Heart left ventricle (tissue), 13 donors: ENCODE measurements around the gene TPPP.

Experiments used
- CTCF ChIP-seq, 12 donors: fragments of 200-600 bp; sonication (generic) in 4 of 12; IDR thresholded peaks; one replicate each; pipeline versions ENCODE4 v1.5.0 to v1.8.0; 2018 to 2022; ENCODE audit warnings: antibody characterized with exemption in 12 of 12, mild to moderate bottlenecking in 5 of 12
- POLR2A ChIP-seq, 2 donors: fragments of 450-650 bp; IDR thresholded peaks; one replicate each; pipeline ENCODE4 v1.6.1; 2017; ENCODE audit warnings: antibody characterized with exemption in 2 of 2, mild to moderate bottlenecking in 2 of 2, moderate library complexity in 2 of 2
- donor health status: ischemic (EF 13 %, LVEDD 7.1; RV severe dilation, severe dysfunction).
- donor health status: DM: no; HTN: yes; CAD: no.
- donor health status: DM: no; HTN: no; CAD: no.
- donor health status: ischemic (EF 25% LVEDD 6.9; RV normal size, moderate dysfunction).
- donor health status: ischemic (EF 25% LVEDD 5.7; RV mildly dilated, moderate dysfunction).
- donor health status: ischemic (EF 35%, LVEDD 5.7; RV mildly dilated, moderate dysfunction).
- donor health status: nonischemic (EF 11% LVEDD 7.7; RV severe dilation, severe dysfunction).
- donor health status: DM: yes; HTN: yes; CAD: no.
- donor health status: PGD.
- donor health status: ischemic (EF 29% LVEDD 5.4; RV normal size, mild dysfunction).
- donor health status: nonischemic (EF 23%, LVEDD 6.1; RV moderate dilation, normal function).

GRCh38 chr5:663436-664342, 29.5 kb downstream of the TPPP start:
- TF ChIP-seq POLR2A (IDR thresholded peaks at IDR 0.05) (no peak), CTCF (IDR thresholded peaks at IDR 0.05) (no peak)
